Measurements from ENCODE around the gene GFOD2.

DNA sequence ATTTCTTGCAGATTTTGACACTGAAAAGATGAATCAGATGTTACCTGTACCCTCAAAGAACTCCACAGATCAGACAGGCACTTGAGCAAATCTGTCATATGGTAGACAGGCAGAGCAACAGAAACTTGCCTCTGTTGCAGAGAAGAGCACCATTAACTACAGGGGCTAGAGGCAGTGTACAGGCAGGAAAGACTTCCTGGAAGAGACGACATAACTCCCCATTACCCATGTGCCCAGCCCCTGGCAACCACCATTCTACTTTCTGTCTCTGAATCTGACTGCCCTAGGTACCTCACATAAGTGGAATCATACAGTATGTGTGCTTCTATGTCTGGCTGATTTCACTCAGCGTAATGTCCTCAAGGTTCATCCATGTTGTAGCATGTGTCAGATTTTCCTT, 15.5 kb downstream of the GFOD2 start:
- no peak for TF ChIP-seq POLR2AphosphoS5 (IDR thresholded peaks at IDR 0.05; ENCODE audit: low read depth, low read length)
- no peak for TF ChIP-seq POLR2A (IDR thresholded peaks at IDR 0.05; ENCODE audit: low read depth, low read length)
- no peak for TF ChIP-seq TAF1 (IDR thresholded peaks at IDR 0.05; ENCODE audit: low read depth, low read length)
